Measurements from ENCODE around the gene SELL. TPM values are rescaled to one million over a fixed set of nuclear protein-coding genes. Genes with fewer than 3 reads are reported as not detected.

Gene SELL
- total and polyA plus RNA-seq, 10 of the 15 experiments (the other 5 are each of a cell fraction or from before 2014, with no cell fraction given): 31.8 to 66.0 (median 50.9) TPM

DNA sequence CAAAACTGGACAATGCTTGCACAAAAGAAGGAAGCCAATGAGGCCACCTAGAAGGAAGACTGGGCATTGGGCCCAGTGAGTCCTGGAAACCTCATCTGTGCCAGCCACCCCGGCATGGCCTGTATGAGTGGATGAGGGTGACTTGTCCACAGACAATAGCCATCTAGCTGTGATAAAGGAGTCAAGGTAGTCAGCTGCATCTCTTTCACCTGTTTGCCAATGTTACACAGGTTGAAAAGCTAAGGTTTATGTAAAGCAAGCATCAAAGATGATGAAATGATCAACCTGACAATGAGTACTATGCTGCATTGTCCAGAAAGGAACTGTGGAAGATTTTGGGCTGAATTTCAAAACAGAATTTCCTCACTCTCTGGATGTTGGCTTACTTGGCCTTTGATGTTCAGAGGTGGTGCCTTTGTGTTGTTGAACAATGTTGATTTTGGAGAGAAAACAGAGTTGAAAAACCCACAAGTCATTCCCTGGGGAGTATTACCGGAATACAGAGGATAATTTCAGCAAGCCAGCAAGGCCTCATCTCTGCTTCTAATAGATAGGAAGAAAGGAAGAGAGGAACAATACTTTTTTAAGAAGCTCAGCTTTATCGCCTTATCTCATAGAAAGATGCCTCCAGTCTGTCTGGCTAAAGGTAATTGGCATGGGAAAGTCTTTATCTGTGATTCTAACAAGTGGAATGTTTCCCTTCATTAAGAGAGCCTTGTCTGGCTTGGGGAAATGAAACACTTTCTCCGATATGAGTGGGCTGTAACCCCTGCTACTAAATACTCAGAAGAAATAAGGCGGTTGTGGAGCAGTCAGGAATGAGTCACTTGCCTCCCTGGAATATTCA, 33.8 kb upstream of the SELL start:
- Histone ChIP-seq H3K36me3 (ENCODE audit: control insufficient read depth in 2 of 2, insufficient read depth in 2 of 2, low read length in 1 of 2) (no peaks in the 10 kb centered on the region), H3K27me3 (replicated peaks in 1 of 2; ENCODE audit: control insufficient read depth in 2 of 2, insufficient read depth in 2 of 2, low read length in 1 of 2) (no peaks in the 10 kb centered on the region), H2AFZ (ENCODE audit: control insufficient read depth, low read depth, low read length) (no peak overlapping the region), H3K27ac (ENCODE audit: control insufficient read depth, insufficient read depth) (no peak overlapping the region), H3K4me1 (ENCODE audit: control insufficient read depth, insufficient read depth, low read length) (no peaks in the 10 kb centered on the region), H3K9ac (ENCODE audit: control insufficient read depth, insufficient read depth, low read length) (no peak overlapping the region), H3K4me2 (ENCODE audit: control insufficient read depth, insufficient read depth) (no peak overlapping the region), H3K9me3 (replicated peaks; ENCODE audit: control insufficient read depth, insufficient read depth, low read length) (no peaks in the 10 kb centered on the region), H3K79me2 (ENCODE audit: control insufficient read depth, insufficient read depth, low read length) (no peaks in the 10 kb centered on the region), H4K20me1 (ENCODE audit: control insufficient read depth, insufficient read depth) (no peaks in the 10 kb centered on the region), H3K4me3 (no peak overlapping the region)
- BruUV-seq (replicated peaks): no TSS peak
- no peak for ATAC-seq
- RAD21 ChIA-PET (ENCODE audit: unreplicated experiment): no interaction called here
- no peak for FAIRE-seq
- no peak for TF ChIP-seq SP1 (IDR thresholded peaks at IDR 0.05; ENCODE audit: low read depth, low read length)
- no peak for TF ChIP-seq SREBF1 (IDR thresholded peaks at IDR 0.05; ENCODE audit: low read length)
- TF ChIP-seq FOS (IDR thresholded peaks at IDR 0.05; ENCODE audit: borderline replicate concordance, extremely low read depth, insufficient read length): no peak
- TF ChIP-seq RBBP5 (conservative IDR thresholded peaks at IDR 0.05): no peak
- no peak for TF ChIP-seq ZBED1 (IDR thresholded peaks at IDR 0.05; ENCODE audit: borderline replicate concordance)
- no peak for TF ChIP-seq HDGF (IDR thresholded peaks at IDR 0.05)
- no peak for TF ChIP-seq EZH2 (IDR thresholded peaks at IDR 0.05; ENCODE audit: borderline replicate concordance, control insufficient read depth, low read depth, low read length)
- no peak for TF ChIP-seq CREM (IDR thresholded peaks at IDR 0.05; ENCODE audit: low read depth)
- no peak for TF ChIP-seq NFIC (IDR thresholded peaks at IDR 0.05; ENCODE audit: low read depth, low read length)
- TF ChIP-seq KLF5 (IDR thresholded peaks at IDR 0.05; ENCODE audit: partially characterized antibody): no peak
- TF ChIP-seq, protein P1, sequence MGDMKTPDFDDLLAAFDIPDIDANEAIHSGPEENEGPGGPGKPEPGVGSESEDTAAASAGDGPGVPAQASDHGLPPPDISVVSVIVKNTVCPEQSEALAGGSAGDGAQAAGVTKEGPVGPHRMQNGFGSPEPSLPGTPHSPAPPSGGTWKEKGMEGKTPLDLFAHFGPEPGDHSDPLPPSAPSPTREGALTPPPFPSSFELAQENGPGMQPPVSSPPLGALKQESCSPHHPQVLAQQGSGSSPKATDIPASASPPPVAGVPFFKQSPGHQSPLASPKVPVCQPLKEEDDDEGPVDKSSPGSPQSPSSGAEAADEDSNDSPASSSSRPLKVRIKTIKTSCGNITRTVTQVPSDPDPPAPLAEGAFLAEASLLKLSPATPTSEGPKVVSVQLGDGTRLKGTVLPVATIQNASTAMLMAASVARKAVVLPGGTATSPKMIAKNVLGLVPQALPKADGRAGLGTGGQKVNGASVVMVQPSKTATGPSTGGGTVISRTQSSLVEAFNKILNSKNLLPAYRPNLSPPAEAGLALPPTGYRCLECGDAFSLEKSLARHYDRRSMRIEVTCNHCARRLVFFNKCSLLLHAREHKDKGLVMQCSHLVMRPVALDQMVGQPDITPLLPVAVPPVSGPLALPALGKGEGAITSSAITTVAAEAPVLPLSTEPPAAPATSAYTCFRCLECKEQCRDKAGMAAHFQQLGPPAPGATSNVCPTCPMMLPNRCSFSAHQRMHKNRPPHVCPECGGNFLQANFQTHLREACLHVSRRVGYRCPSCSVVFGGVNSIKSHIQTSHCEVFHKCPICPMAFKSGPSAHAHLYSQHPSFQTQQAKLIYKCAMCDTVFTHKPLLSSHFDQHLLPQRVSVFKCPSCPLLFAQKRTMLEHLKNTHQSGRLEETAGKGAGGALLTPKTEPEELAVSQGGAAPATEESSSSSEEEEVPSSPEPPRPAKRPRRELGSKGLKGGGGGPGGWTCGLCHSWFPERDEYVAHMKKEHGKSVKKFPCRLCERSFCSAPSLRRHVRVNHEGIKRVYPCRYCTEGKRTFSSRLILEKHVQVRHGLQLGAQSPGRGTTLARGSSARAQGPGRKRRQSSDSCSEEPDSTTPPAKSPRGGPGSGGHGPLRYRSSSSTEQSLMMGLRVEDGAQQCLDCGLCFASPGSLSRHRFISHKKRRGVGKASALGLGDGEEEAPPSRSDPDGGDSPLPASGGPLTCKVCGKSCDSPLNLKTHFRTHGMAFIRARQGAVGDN (IDR thresholded peaks at IDR 0.05): no peak
- TF ChIP-seq, protein P2, sequence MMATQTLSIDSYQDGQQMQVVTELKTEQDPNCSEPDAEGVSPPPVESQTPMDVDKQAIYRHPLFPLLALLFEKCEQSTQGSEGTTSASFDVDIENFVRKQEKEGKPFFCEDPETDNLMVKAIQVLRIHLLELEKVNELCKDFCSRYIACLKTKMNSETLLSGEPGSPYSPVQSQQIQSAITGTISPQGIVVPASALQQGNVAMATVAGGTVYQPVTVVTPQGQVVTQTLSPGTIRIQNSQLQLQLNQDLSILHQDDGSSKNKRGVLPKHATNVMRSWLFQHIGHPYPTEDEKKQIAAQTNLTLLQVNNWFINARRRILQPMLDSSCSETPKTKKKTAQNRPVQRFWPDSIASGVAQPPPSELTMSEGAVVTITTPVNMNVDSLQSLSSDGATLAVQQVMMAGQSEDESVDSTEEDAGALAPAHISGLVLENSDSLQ (IDR thresholded peaks at IDR 0.05): no peak
- no peak for TF ChIP-seq IRF5 (IDR thresholded peaks at IDR 0.05; ENCODE audit: borderline replicate concordance)
- no peak for TF ChIP-seq SMAD5 (IDR thresholded peaks at IDR 0.05; ENCODE audit: low read depth)
- TF ChIP-seq MEF2A (IDR thresholded peaks at IDR 0.05; ENCODE audit: insufficient read depth, low read depth, low read length): no peak
- 31% methylated on average over 5 of the region's 5 CpGs for WGBS (ENCODE audit: insufficient coverage, insufficient replicate concordance, low lambda C conversion rate, missing lambda C conversion rate)
- CTCF ChIA-PET: no interaction called here
- POLR2A ChIA-PET: no interaction called here
- in situ Hi-C loops (cut with MboI): no loop called here
- DNase-seq (ENCODE audit: low read depth, low spot score): no peak
- SMC1A ChIA-PET (ENCODE audit: uncharacterized antibody, unreplicated experiment): no interaction called here
- intact Hi-C loops (cut with micrococcal nuclease; ENCODE audit: unreplicated experiment): no loop called here

Data from GM12878 (cell line).